Neural cell (in vitro differentiated cells): ENCODE data around the gene TOP1. TPM values are rescaled to one million over a fixed set of nuclear protein-coding genes. Genes with fewer than 3 reads are reported as not detected.

Experiments used
- H2AFZ ChIP-seq: fragments of 200-600, 300-800 bp; sonication (generic), shearing (Covaris generic); 2 replicates; pipeline ENCODE4 v1.6.0; 2014; ENCODE audit warnings: low read depth, mild to moderate bottlenecking, antibody characterized with exemption, low read length, moderate library complexity
- H3F3A ChIP-seq: fragments of 200-600 bp; shearing (Covaris generic); 2 replicates; pipeline ENCODE4 v1.6.1; 2016; ENCODE audit warnings: mild to moderate bottlenecking, moderate library complexity, mixed read lengths, antibody characterized with exemption, low read length; ENCODE audit not compliant: insufficient read depth, poor library complexity, severe bottlenecking
- H3K27ac ChIP-seq: fragments of 200-600, 300-800 bp; sonication (generic), shearing (Covaris generic); 2 replicates; pipeline ENCODE4 v1.5.1; 2014; ENCODE audit warnings: mild to moderate bottlenecking, low read length, moderate library complexity
- H3K27me3 ChIP-seq: fragments of 300-800, 200-600 bp; sonication (generic), shearing (Covaris generic); 2 replicates; pipeline ENCODE4 v1.6.0; 2014; ENCODE audit warnings: mild to moderate bottlenecking, low read depth, low read length, moderate library complexity; ENCODE audit not compliant: insufficient read depth
- H3K36me3 ChIP-seq: fragments of 300-800, 200-600 bp; sonication (generic), shearing (Covaris generic); 2 replicates; pipeline ENCODE4 v1.5.1; 2014; ENCODE audit warnings: mild to moderate bottlenecking, antibody characterized with exemption, low read length, moderate library complexity; ENCODE audit not compliant: insufficient read depth
- H3K4me2 ChIP-seq: fragments of 300-800, 200-600 bp; sonication (generic), shearing (Covaris generic); 2 replicates; pipeline ENCODE4 v1.6.0; 2014; ENCODE audit warnings: mild to moderate bottlenecking, low read length
- H3K4me3 ChIP-seq: fragments of 300-800, 200-600 bp; sonication (generic), shearing (Covaris generic); 2 replicates; pipeline ENCODE4 v1.5.1; 2014; ENCODE audit warnings: mild to moderate bottlenecking, low read length, moderate library complexity
- H3K79me2 ChIP-seq: fragments of 200-600 bp; shearing (Covaris generic); replicated peaks from 2 replicates; pipeline ENCODE4 v1.6.0; 2014; ENCODE audit warnings: mild to moderate bottlenecking, low read length, moderate library complexity; ENCODE audit not compliant: insufficient read depth
- H3K9ac ChIP-seq: fragments of 300-800, 200-600 bp; sonication (generic), shearing (Covaris generic); 2 replicates; pipeline ENCODE4 v1.6.1; 2016; ENCODE audit warnings: mild to moderate bottlenecking, low read length, mixed read lengths
- H3K9me2 ChIP-seq: fragments of 200-600 bp; shearing (Covaris generic); 2 replicates; pipeline ENCODE4 v1.6.1; 2016; ENCODE audit warnings: mild to moderate bottlenecking, low read length, mixed read lengths; ENCODE audit not compliant: insufficient read depth
- H3K9me3 ChIP-seq: fragments of 200-600, 300-800 bp; sonication (generic), shearing (Covaris generic); 2 replicates; pipeline ENCODE4 v1.6.1; 2016; ENCODE audit warnings: mild to moderate bottlenecking, mixed run types, low read length, moderate library complexity, mixed read lengths
- H4K20me1 ChIP-seq: fragments of 200-600 bp; shearing (Covaris generic); 2 replicates; pipeline ENCODE4 v1.6.1; 2016; ENCODE audit warnings: mild to moderate bottlenecking, mixed run types; ENCODE audit not compliant: insufficient read depth
- CTCF ChIP-seq: fragments of 450-650 bp; IDR thresholded peaks from 2 replicates; pipeline ENCODE4 v1.5.1; 2014; ENCODE audit warnings: antibody characterized with exemption, mild to moderate bottlenecking, moderate library complexity; ENCODE audit not compliant: poor library complexity, severe bottlenecking
- EP300 ChIP-seq: fragments of 450-650 bp; conservative IDR thresholded peaks from 2 replicates; pipeline ENCODE4 v1.6.1; 2014; ENCODE audit warnings: antibody characterized with exemption, mild to moderate bottlenecking, moderate library complexity; ENCODE audit not compliant: poor library complexity, severe bottlenecking
- EZH2 ChIP-seq: fragments of 200-600, 300-800 bp; shearing (Covaris generic), sonication (generic); IDR thresholded peaks from 2 replicates; pipeline ENCODE4 v1.6.1; 2014; ENCODE audit warnings: antibody characterized with exemption, low read length, borderline replicate concordance, mild to moderate bottlenecking; ENCODE audit not compliant: insufficient read depth, poor library complexity, severe bottlenecking
- MXI1 ChIP-seq: fragments of 450-650 bp; conservative IDR thresholded peaks from 2 replicates; pipeline ENCODE4 v1.6.1; 2014; ENCODE audit warnings: antibody characterized with exemption, mild to moderate bottlenecking; ENCODE audit not compliant: poor library complexity, severe bottlenecking
- POLR2AphosphoS5 ChIP-seq: IDR thresholded peaks from 2 replicates; pipeline ENCODE4 v1.6.1; 2012
- RAD21 ChIP-seq: fragments of 450-650 bp; conservative IDR thresholded peaks from 2 replicates; pipeline ENCODE4 v1.6.1; 2014; ENCODE audit warnings: antibody characterized with exemption, mild to moderate bottlenecking, moderate library complexity
- REST ChIP-seq: IDR thresholded peaks from 2 replicates; pipeline ENCODE4 v1.6.1; 2012; ENCODE audit warnings: borderline replicate concordance
- SMC3 ChIP-seq: fragments of 450-650 bp; conservative IDR thresholded peaks from 2 replicates; pipeline ENCODE4 v1.6.1; 2014; ENCODE audit warnings: antibody characterized with exemption, mild to moderate bottlenecking, moderate library complexity; ENCODE audit not compliant: poor library complexity
- TAF1 ChIP-seq: IDR thresholded peaks from 2 replicates; pipeline ENCODE4 v1.6.1; 2012; ENCODE audit warnings: low read depth
- polyA plus RNA-seq: library from polyadenylated mRNA; depleted of rRNA; stranded (reverse); fragments of >200 nt; gene quantifications from 2 replicates; pipeline ENCODE4 v1.2.3, GENCODE V29; 2014

Gene TOP1
- polyA plus RNA-seq, 1 donor from 2014 or later = 33.2 TPM

GRCh38 chr20:41160686-41161085 is 132.1 kb downstream of the TOP1 start:
- Histone ChIP-seq H3K9me2 (no peaks in the 10 kb centered on the region), H4K20me1 (peaks cover 13% of the 10 kb centered on the region), H3K27me3 (no peaks in the 10 kb centered on the region), H3K36me3 (peaks cover 9% of the 10 kb centered on the region), H3K9me3 (no peaks in the 10 kb centered on the region), H3K9ac (no peak overlapping the region), H3K4me2 (no peak overlapping the region), H3K4me3 (no peak overlapping the region), H3K79me2 (peaks cover 22% of the 10 kb centered on the region), H2AFZ (no peak overlapping the region), H3F3A (no peaks in the 10 kb centered on the region), H3K27ac (no peak overlapping the region)
- TF ChIP-seq MXI1 (no peak), SMC3 (no peak), REST (no peak), CTCF (no peak), POLR2AphosphoS5 (no peak), EP300 (no peak), RAD21 (no peak), TAF1 (no peak), EZH2 (no peak)

GRCh38 chr20:41161886-41162285 is 133.3 kb downstream of the TOP1 start:
- H3K27ac ChIP-seq = no peak overlapping the region
- no peak overlapping the region for H3K9ac ChIP-seq
- H3K9me2 ChIP-seq = no peaks in the 10 kb centered on the region
- no peaks in the 10 kb centered on the region for H3K9me3 ChIP-seq
- peaks cover 9% of the 10 kb centered on the region for H4K20me1 ChIP-seq
- no peaks in the 10 kb centered on the region for H3K27me3 ChIP-seq
- no peak overlapping the region for H3K4me2 ChIP-seq
- H3K79me2 ChIP-seq = peaks cover 12% of the 10 kb centered on the region
- no peak overlapping the region for H2AFZ ChIP-seq
- peaks cover 9% of the 10 kb centered on the region for H3K36me3 ChIP-seq
- no peak overlapping the region for H3K4me3 ChIP-seq
- TF ChIP-seq EZH2 = no peak
- no peak for TF ChIP-seq EP300
- TF ChIP-seq SMC3 = no peak
- TF ChIP-seq RAD21 = no peak
- TF ChIP-seq MXI1 = no peak
- no peak for TF ChIP-seq CTCF
- TF ChIP-seq POLR2AphosphoS5 = no peak
- no peak for TF ChIP-seq TAF1
- TF ChIP-seq REST = no peak
- H3F3A ChIP-seq = no peaks in the 10 kb centered on the region
